Prostate gland (tissue), 2 donors: Measurements from ENCODE around the gene EGR2. TPM values are rescaled to one million over a fixed set of nuclear protein-coding genes. Genes with fewer than 3 reads are reported as not detected.

Experiments
- DNase-seq: peaks from one replicate; pipeline ENCODE4 v3.0.0-alpha.2; 2019; ENCODE audit warnings: low spot score
- H3K27ac ChIP-seq, 2 donors: fragments of 200-600 bp; sonication (generic); 2 replicates each; pipeline ENCODE4 v1.5.1; 2017 to 2019
- H3K27me3 ChIP-seq: fragments of 200-600 bp; sonication (generic); replicated peaks from 2 replicates; pipeline ENCODE4 v1.5.1; 2019; ENCODE audit not compliant: insufficient read depth
- H3K36me3 ChIP-seq, 2 donors: fragments of 200-600 bp; sonication (generic); 1 replicate in 1 of 2; 2 replicates in 1 of 2; pipeline versions ENCODE4 v1.5.1 to v1.8.1; 2017 to 2019
- H3K4me1 ChIP-seq: fragments of 200-600 bp; sonication (generic); replicated peaks from 2 replicates; pipeline ENCODE4 v1.5.1; 2019
- H3K4me3 ChIP-seq, 2 donors: fragments of 200-600 bp; sonication (generic); 2 replicates each; pipeline ENCODE4 v1.5.1; 2017 to 2019
- H3K9me3 ChIP-seq: fragments of 200-600 bp; sonication (generic); 2 replicates; pipeline ENCODE4 v1.5.1; 2017
- POLR2A ChIP-seq: fragments of 450-650 bp; IDR thresholded peaks from one replicate; pipeline ENCODE4 v1.6.1; 2016; ENCODE audit warnings: antibody characterized with exemption, mild to moderate bottlenecking
- POLR2AphosphoS5 ChIP-seq: sonication (generic); formaldehyde crosslinking; IDR thresholded peaks from one replicate; pipeline ENCODE4 v1.6.1; 2017; ENCODE audit warnings: antibody characterized with exemption
- WGBS: methylation state at CpG from one replicate; pipeline ENCODE4 v1.1.5; 2018; 5-methylcytosine and 5-hydroxymethylcytosine counted together
- intact Hi-C: fragments of 100-400 bp; cut with DNase I; formaldehyde crosslinking; loops from one replicate; pipeline ENCODE4 v1.14.2; 2022
- total RNA-seq, 2 donors: library from RNA; depleted of rRNA; stranded (reverse); fragments of >200 nt; gene quantifications; one replicate each; pipeline ENCODE4 v1.1.0, GENCODE V29; 2016
- TF ChIP-seq, protein P1 (sequence below), 4 experiments: fragments of 200-600 bp in 2 of 4; fragments of 450-650 bp in 2 of 4; sonication (generic) in 2 of 4; IDR thresholded peaks; 1 replicate in 3 of 4; 2 replicates in 1 of 4; pipeline ENCODE4 v1.5.1; 2016 to 2019; ENCODE audit warnings: antibody characterized with exemption in 4 of 4, mild to moderate bottlenecking in 2 of 4, moderate library complexity in 2 of 4

EGR2 gene
- total RNA-seq, 2 donors from 2014 or later, result 2.5 to 4.6 TPM

DNA sequence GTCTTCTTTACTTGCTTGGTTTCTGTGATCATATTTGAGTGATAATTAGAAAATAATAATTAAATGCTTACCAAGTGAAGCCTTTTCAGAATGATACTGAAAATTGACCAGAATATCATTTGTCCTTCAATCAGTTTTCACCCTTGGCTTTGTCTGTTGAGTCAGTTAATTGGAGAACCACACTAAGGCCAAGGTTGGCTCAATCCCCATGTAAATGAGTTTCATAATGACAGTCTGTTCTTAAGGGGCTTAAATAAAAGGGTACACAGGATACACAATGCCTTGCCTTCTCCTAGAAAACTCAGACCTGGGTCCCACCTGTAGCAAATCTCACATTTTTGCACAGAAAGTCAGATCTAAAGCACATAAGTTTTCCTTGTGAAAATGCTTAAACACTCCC lies 31.3 kb upstream of the EGR2 start:
- Histone ChIP-seq H3K9me3 (no peaks in the 10 kb centered on the region), H3K36me3 (no peaks in the 10 kb centered on the region), H3K4me1 (no peaks in the 10 kb centered on the region), H3K27ac (no peak overlapping the region), H3K27me3 (no peaks in the 10 kb centered on the region), H3K4me3 (no peak overlapping the region)
- intact Hi-C loops, result no loop called here
- DNase-seq, result no peak
- TF ChIP-seq POLR2AphosphoS5, result no peak
- TF ChIP-seq POLR2A, result no peak
- TF ChIP-seq, protein P1, sequence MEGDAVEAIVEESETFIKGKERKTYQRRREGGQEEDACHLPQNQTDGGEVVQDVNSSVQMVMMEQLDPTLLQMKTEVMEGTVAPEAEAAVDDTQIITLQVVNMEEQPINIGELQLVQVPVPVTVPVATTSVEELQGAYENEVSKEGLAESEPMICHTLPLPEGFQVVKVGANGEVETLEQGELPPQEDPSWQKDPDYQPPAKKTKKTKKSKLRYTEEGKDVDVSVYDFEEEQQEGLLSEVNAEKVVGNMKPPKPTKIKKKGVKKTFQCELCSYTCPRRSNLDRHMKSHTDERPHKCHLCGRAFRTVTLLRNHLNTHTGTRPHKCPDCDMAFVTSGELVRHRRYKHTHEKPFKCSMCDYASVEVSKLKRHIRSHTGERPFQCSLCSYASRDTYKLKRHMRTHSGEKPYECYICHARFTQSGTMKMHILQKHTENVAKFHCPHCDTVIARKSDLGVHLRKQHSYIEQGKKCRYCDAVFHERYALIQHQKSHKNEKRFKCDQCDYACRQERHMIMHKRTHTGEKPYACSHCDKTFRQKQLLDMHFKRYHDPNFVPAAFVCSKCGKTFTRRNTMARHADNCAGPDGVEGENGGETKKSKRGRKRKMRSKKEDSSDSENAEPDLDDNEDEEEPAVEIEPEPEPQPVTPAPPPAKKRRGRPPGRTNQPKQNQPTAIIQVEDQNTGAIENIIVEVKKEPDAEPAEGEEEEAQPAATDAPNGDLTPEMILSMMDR (IDR thresholded peaks at IDR 0.05), result no peak

DNA sequence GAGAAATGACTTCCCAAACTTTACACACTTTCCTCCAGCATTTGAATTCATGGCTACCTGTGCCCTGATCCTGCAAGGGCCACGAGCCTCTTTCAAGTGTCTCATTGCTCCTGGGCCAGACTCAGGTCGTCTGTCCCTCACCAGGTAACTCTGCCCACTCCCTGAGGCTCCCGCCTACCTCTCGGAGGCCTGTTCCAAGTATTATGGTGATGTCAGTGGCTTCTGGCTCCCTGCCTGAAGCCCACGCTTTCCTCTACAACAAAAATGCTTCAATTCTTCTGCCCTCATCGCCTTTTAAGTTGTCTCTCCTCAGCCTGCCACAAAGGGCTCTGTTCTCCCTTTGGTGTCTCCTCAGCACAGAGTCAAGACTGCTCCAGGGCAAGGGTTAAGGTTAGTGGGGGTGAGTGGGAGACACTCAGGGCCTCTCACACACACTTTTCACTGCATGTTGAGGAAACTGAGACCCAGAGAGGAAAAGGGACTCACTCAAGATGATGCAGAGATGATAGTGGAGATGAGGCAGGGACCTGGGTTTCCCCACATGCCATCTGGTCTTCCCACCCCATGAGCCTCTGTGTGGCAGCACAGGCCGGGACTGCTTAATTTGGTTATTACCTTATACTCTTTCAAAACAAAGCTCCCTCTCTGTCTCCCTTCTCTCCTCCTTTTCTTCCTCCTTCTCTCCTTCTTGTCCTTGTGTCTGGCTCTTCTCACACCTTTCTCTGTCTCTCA lies 28.3 kb upstream of the EGR2 start:
- H3K9me3 ChIP-seq, result no peaks in the 10 kb centered on the region
- TF ChIP-seq POLR2A, result no peak
- TF ChIP-seq POLR2AphosphoS5, result no peak
- TF ChIP-seq, protein P1 (IDR thresholded peaks at IDR 0.05), result no peak
- no peak overlapping the region for H3K27ac ChIP-seq

DNA sequence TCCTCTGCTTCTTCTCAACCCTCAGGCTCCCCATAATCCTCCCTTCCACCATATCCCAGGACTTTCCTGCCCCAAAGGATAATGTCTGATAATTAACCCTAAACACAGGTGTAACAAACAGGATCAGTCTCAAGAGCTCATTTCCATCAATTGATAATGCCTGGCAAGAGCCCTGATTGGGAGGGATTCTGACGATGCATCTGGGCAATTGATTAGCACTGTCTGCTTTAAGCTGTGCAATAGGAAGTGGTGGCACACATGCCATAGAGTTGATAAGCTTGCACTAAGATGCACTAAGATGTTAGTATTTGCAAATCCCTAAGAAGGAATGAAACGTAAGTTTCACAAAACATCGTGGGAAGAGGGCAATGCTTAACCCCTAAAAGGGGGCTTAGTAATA lies 27.4 kb upstream of the EGR2 start:
- H3K4me1 ChIP-seq, result no peaks in the 10 kb centered on the region
- no peaks in the 10 kb centered on the region for H3K27me3 ChIP-seq
- no peaks in the 10 kb centered on the region for H3K36me3 ChIP-seq
- 85% methylated on average over 3 of the region's 3 CpGs for WGBS
- no peak for DNase-seq
- no peak for TF ChIP-seq POLR2A
- no peak for TF ChIP-seq POLR2AphosphoS5
- TF ChIP-seq, protein P1 (IDR thresholded peaks at IDR 0.05), result no peak
- intact Hi-C loops, result no loop called here
- H3K9me3 ChIP-seq, result no peaks in the 10 kb centered on the region
- H3K4me3 ChIP-seq, result no peak overlapping the region
- no peak overlapping the region for H3K27ac ChIP-seq

More for the DNA sequence above, 28.3 kb upstream of the EGR2 start:
- WGBS, result 71% methylated on average over 7 of the region's 7 CpGs
- intact Hi-C loops, result no loop called here
- no peaks in the 10 kb centered on the region for H3K27me3 ChIP-seq
- H3K36me3 ChIP-seq, result no peaks in the 10 kb centered on the region
- DNase-seq, result no peak
- H3K4me1 ChIP-seq, result no peaks in the 10 kb centered on the region
- H3K4me3 ChIP-seq, result no peak overlapping the region

DNA sequence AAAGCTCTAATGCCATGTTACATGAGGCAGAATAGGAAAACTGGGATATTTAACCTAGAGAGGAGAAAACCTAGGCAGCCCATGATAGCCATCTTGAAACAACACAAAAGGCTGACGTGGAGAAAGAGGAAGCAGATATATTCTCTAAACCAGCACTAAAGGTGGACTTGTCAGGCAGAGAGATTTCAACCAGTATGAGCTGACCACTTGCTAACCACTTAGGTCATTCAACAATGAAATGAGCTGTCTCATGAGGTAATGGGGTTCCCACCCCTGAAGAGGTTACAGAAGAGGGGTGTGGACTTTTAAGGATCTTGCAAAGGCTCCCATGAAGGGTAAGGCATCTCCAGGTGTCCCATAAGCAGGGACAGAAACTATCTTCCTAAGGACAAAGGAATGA lies 26.8 kb upstream of the EGR2 start:
- WGBS, result 65% methylated on average over 1 of the region's 1 CpG
- no peaks in the 10 kb centered on the region for H3K27me3 ChIP-seq
- H3K27ac ChIP-seq, result no peak overlapping the region
- no peaks in the 10 kb centered on the region for H3K9me3 ChIP-seq
- no peaks in the 10 kb centered on the region for H3K4me1 ChIP-seq
- no peak for TF ChIP-seq POLR2AphosphoS5
- no peak for TF ChIP-seq POLR2A
- no peak for DNase-seq
- no peak overlapping the region for H3K4me3 ChIP-seq
- intact Hi-C loops, result no loop called here
- no peaks in the 10 kb centered on the region for H3K36me3 ChIP-seq

DNA sequence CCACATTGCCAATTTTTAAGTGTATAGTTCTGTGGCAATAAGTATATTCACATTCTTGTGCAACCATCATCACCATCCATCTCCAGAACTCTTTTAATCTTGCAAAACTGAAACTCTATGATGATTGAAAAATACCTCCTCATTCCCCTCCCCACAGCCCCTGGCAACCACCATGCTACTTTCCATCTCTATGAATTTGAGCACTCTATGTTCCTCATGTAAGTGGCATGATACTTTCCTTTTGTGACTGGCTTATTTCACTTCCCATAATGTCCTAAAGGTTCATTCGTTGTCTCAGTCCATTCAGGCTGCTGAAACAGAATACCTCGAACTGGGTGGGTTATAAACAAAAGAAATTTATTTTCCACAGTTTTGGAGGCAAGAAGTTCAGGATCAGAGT lies 23.4 kb upstream of the EGR2 start:
- no peak for DNase-seq
- WGBS, result 85% methylated on average over 2 of the region's 2 CpGs
- H3K9me3 ChIP-seq, result no peaks in the 10 kb centered on the region
- H3K27ac ChIP-seq, result no peak overlapping the region
- H3K27me3 ChIP-seq, result no peaks in the 10 kb centered on the region
- no peaks in the 10 kb centered on the region for H3K36me3 ChIP-seq
- TF ChIP-seq POLR2A, result no peak
- TF ChIP-seq, protein P1 (IDR thresholded peaks at IDR 0.05), result no peak
- no peak for TF ChIP-seq POLR2AphosphoS5
- H3K4me3 ChIP-seq, result no peak overlapping the region
- no peaks in the 10 kb centered on the region for H3K4me1 ChIP-seq
- intact Hi-C loops, result no loop called here
